ENCODE data around the gene BAAT.

Gene BAAT

GRCh38 chr9:101417389-101417788 is 32.6 kb upstream of the BAAT start:
- H3K4me3 ChIP-seq (ENCODE audit: low read depth, low read length), result no peak overlapping the region
- ChIA-PET POLR2A (no interaction called here), CTCF (no interaction called here)
- H3K4me1 ChIP-seq (ENCODE audit: control insufficient read depth, insufficient read depth, low read length), result no peaks in the 10 kb centered on the region
- TF ChIP-seq HOXC10 (CRISPR knock-in tag; IDR thresholded peaks at IDR 0.05), result no peak
- no peak for TF ChIP-seq ZBTB17 (tag by site-specific recombination; IDR thresholded peaks at IDR 0.05)
- no peak for TF ChIP-seq ZEB2 (tag by site-specific recombination; IDR thresholded peaks at IDR 0.05)
- no peak for TF ChIP-seq ZNF426 (tag by site-specific recombination; IDR thresholded peaks at IDR 0.05)
- TF ChIP-seq ZNF138 (tag by site-specific recombination; IDR thresholded peaks at IDR 0.05; ENCODE audit: borderline replicate concordance), result no peak
- TF ChIP-seq ZNF248 (tag by site-specific recombination; IDR thresholded peaks at IDR 0.05), result no peak
- TF ChIP-seq ZNF354C (tag by site-specific recombination; IDR thresholded peaks at IDR 0.05; ENCODE audit: borderline replicate concordance, low read depth), result no peak
- no peak for TF ChIP-seq ZNF433 (tag by site-specific recombination; IDR thresholded peaks at IDR 0.05; ENCODE audit: low read depth)
- no peak for TF ChIP-seq ZNF629 (tag by site-specific recombination; IDR thresholded peaks at IDR 0.05)
- no peak for TF ChIP-seq ZNF169 (tag by site-specific recombination; IDR thresholded peaks at IDR 0.05)
- TF ChIP-seq ZNF391 (tag by site-specific recombination; IDR thresholded peaks at IDR 0.05; ENCODE audit: borderline replicate concordance, low read depth), result no peak
- no peak for TF ChIP-seq ZNF747 (tag by site-specific recombination; IDR thresholded peaks at IDR 0.05)
- no peak for TF ChIP-seq ZSCAN18 (tag by site-specific recombination; IDR thresholded peaks at IDR 0.05)
- TF ChIP-seq ZNF704 (tag by site-specific recombination; IDR thresholded peaks at IDR 0.05), result no peak
- no peak for TF ChIP-seq ZNF776 (tag by site-specific recombination; IDR thresholded peaks at IDR 0.05; ENCODE audit: borderline replicate concordance)
- no peak for TF ChIP-seq ZNF530 (tag by site-specific recombination; IDR thresholded peaks at IDR 0.05; ENCODE audit: low read depth)
- TF ChIP-seq ZNF707 (tag by site-specific recombination; IDR thresholded peaks at IDR 0.05), result no peak
- TF ChIP-seq YY1 (tag by site-specific recombination; IDR thresholded peaks at IDR 0.05), result no peak
- H3K27ac ChIP-seq (ENCODE audit: extremely low read depth, low read depth, low read length), result no peak overlapping the region
- H3K36me3 ChIP-seq (ENCODE audit: control insufficient read depth in 2 of 2, insufficient read depth in 1 of 2, low read length in 2 of 2), result no peaks in the 10 kb centered on the region
- no peaks in the 10 kb centered on the region for H3K9me3 ChIP-seq (ENCODE audit: control insufficient read depth, insufficient read depth, low read depth, low read length)

DNA sequence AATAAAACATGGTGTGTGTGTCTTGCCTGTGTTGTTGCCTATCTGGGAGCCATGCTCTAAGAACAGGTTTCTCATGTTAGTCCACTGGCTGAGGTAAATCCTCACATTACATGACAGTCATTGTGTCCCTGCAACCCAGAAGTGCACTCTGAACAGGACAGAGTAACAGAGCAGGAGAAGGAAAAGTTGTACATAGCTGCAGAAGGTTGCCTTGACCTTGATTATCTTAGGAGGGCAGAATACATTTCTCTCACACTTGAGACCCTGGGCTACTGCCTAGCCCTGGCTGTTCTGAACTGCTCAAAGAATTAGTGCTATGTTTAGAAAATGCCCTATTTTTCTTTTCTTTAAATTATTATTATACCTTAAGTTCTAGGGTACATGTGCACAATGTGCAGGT is 30.8 kb upstream of the BAAT start:
- Histone ChIP-seq H3K9me3 (ENCODE audit: control insufficient read depth, insufficient read depth, low read depth, low read length) (no peaks in the 10 kb centered on the region), H3K27ac (ENCODE audit: extremely low read depth, low read depth, low read length) (no peak overlapping the region), H3K4me1 (ENCODE audit: control insufficient read depth, insufficient read depth, low read length) (no peaks in the 10 kb centered on the region), H3K36me3 (ENCODE audit: control insufficient read depth in 2 of 2, insufficient read depth in 1 of 2, low read length in 2 of 2) (no peaks in the 10 kb centered on the region), H3K4me3 (ENCODE audit: low read depth, low read length) (no peak overlapping the region)
- TF ChIP-seq ZNF777 (tag by site-specific recombination; IDR thresholded peaks at IDR 0.05; ENCODE audit: borderline replicate concordance), result no peak
- no peak for TF ChIP-seq ZNF324 (tag by site-specific recombination; IDR thresholded peaks at IDR 0.05)
- TF ChIP-seq KLF1 (tag by site-specific recombination; IDR thresholded peaks at IDR 0.05), result no peak
- no peak for TF ChIP-seq ZNF214 (tag by site-specific recombination; IDR thresholded peaks at IDR 0.05; ENCODE audit: borderline replicate concordance)
- no peak for TF ChIP-seq ZNF362 (tag by site-specific recombination; IDR thresholded peaks at IDR 0.05)
- no peak for TF ChIP-seq HOXC10 (CRISPR knock-in tag; IDR thresholded peaks at IDR 0.05)
- TF ChIP-seq GLIS1 (tag by site-specific recombination; IDR thresholded peaks at IDR 0.05), result no peak
- TF ChIP-seq ZNF223 (tag by site-specific recombination; IDR thresholded peaks at IDR 0.05), result no peak
- no peak for TF ChIP-seq ZNF658 (tag by site-specific recombination; IDR thresholded peaks at IDR 0.05)
- TF ChIP-seq ZNF202 (tag by site-specific recombination; IDR thresholded peaks at IDR 0.05; ENCODE audit: borderline replicate concordance), result no peak
- TF ChIP-seq ZFHX2 (tag by site-specific recombination; conservative IDR thresholded peaks at IDR 0.05), result no peak
- no peak for TF ChIP-seq OVOL3 (tag by site-specific recombination; IDR thresholded peaks at IDR 0.05)
- no peak for TF ChIP-seq ZNF239 (tag by site-specific recombination; IDR thresholded peaks at IDR 0.05)
- no peak for TF ChIP-seq ZNF843 (tag by site-specific recombination; IDR thresholded peaks at IDR 0.05)
- no peak for TF ChIP-seq ZNF544 (tag by site-specific recombination; IDR thresholded peaks at IDR 0.05)
- TF ChIP-seq ZFP3 (tag by site-specific recombination; IDR thresholded peaks at IDR 0.05; ENCODE audit: low read depth), result no peak
- no peak for TF ChIP-seq PBX3 (CRISPR knock-in tag; IDR thresholded peaks at IDR 0.05)
- CTCF ChIA-PET, result no interaction called here
- POLR2A ChIA-PET, result no interaction called here

Data from HEK293 (cell line).